Dermis microvascular lymphatic vessel endothelial cell (primary cell): ENCODE data around the gene HDAC7. TPM values are rescaled to one million over a fixed set of nuclear protein-coding genes. Genes with fewer than 3 reads are reported as not detected.

Experiments
- DNase-seq, 2 donors: peaks; one replicate each; pipeline versions ENCODE4 v3.0.0 to v3.0.0-alpha.2; 2010; ENCODE audit warnings: low read depth in 2 of 2
- total RNA-seq: library from RNA; depleted of rRNA; stranded (reverse); fragments of >200 nt; gene quantifications from 2 replicates; pipeline ENCODE4 v1.2.1, GENCODE V29; 2014

HDAC7 gene
- total RNA-seq, 1 donor from 2014 or later = 28.8 TPM

- no peak for DNase-seq
Observed at GRCh38 chr12:47766502-47767215, 53.0 kb downstream of the HDAC7 start.

- DNase-seq = no peak
Observed at GRCh38 chr12:47763481-47764346, 56.0 kb downstream of the HDAC7 start.

- DNase-seq = no peak
Observed at GRCh38 chr12:47762850-47763465, 56.7 kb downstream of the HDAC7 start.

- peak; percentile 75 to 95 for DNase-seq
Observed at GRCh38 chr12:47758834-47759690, 60.6 kb downstream of the HDAC7 start, which contains the start of gene RAPGEF3. Gene RAPGEF3 (minus strand): TSS chr12:47758880. CDS start chr12:47758556, 324 bp downstream.

DNA sequence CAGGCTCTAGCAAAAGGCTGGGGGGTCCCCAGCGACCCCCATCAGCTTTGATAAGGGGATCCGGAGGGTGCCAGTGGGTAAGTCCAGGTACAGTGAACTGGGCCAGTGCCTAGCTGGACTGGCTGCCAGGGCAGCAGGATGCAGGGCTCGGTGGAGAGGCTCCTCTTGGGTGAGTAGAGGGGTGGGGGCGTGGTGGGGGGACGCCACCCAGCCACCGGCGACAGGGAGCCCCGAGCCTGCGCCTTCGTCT, 61.2 kb downstream of the HDAC7 start:
- no peak for DNase-seq

GRCh38 chr12:47757840-47758583, 61.7 kb downstream of the HDAC7 start:
- DNase-seq = peak in 1 of 2 donors; percentile 59

GRCh38 chr12:47757364-47757839, 62.3 kb downstream of the HDAC7 start:
- DNase-seq = peak in 1 of 2 donors; percentile 41

DNA sequence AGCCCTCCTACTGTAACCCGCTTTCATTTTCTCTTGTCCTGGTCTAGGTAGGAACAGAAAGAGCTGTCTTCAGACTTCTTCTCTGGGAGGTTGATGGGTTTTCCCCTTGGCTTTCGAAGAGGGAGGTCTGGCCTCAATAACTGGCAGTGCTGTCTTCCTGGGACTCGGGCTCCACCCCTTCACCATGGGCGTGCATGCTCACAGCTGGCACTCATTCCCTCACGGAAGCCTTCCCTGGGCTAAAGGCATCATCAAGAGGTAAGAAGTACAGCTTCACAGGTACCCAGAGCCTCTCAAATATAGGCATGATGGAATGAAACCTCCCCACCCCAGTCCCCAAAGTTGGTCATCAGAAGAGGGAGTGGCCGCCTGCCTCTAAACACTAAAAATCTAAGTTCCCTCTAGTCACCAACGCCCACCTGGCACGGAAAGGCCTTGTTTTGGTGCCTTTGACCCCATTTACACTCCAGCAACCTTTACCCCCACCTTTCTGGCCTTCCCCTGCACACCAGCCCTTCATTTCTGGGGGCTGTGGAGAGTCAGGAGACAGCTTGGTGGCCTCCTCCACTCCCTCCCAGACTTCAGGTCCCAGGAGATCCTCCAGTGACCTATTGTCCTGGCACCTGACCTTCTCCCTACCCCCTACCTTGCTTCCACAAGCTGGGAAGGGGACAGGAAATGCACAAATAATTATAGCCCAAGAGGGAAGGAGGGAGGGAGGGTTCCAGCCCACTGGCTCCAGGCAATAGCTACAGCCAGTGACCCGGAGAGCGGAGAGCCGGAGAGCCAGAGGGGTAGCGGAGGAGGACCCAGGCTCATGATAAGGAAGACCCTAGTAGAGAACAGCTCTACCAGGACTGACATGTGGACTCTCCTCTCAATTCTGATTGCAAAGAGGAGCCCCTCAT, 63.8 kb downstream of the HDAC7 start:
- no peak for DNase-seq

DNA sequence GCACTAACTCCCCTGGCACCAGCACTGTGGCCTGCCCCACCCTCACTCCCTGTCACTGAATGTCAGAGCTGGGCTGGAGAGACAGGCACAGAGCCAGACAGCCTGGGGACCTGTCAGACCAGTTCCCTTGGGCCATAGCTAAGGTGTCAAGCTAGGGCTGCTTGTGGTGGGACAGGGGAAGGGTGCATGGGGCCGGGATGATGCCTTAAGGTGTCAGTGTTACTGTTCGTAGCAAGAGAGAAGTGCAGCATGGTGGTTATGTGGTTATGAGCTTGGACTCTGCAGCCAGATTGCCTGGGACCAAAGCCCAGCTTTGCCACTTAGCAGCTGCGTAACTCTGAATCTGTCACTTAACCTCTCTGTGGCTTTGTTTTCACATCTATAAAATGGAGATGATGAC, 64.8 kb downstream of the HDAC7 start:
- DNase-seq = no peak

- no peak for DNase-seq
Observed at GRCh38 chr12:47754126-47754525, 65.6 kb downstream of the HDAC7 start.

DNA sequence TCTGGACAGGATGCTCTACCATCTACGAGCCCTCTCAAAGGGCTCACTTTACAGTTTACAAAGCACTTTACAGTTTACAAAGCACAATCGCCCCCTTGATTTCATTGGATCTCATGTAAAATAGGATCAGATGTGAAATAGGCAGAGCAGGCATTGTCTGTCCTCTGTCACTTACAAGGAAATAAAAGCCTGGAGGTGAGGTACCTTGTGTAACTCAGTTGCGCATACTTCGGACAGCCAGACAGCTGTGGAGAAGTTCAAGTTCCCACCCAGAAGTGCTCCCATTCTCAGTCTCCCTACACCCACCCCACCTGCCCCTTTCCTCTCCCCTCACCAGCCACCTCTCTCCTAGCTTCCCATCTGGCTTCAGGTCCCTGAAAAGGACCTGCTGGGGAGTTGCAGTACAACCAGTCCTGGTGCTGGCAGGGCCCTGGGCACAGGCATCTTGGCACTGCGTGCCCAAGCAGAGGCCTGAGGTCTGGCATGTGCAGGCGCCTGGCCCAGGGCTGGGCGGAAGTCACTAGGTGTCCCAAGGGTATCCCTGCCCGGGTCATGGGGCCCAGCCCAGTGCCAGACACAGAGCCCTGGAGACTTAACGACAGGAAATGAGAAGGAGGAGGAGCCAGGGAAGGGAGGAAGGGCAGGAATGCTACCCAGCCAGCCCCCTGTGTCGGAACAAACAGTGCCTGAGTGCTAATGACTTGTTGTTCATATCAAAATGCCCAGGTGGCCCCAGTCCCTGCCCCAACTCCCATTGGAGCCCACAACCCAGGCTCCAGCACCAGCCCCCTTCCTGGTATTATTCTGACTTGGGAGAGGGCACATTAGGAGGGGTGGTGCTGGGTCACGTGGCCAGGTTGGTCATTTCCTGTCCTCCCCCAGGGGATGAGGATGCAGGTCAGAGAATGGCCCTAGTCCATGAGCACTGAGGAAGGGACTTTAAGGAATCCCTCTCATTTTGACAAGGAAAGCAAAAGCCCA, 66.4 kb downstream of the HDAC7 start:
- peak; percentile 64 to 71 for DNase-seq

DNA sequence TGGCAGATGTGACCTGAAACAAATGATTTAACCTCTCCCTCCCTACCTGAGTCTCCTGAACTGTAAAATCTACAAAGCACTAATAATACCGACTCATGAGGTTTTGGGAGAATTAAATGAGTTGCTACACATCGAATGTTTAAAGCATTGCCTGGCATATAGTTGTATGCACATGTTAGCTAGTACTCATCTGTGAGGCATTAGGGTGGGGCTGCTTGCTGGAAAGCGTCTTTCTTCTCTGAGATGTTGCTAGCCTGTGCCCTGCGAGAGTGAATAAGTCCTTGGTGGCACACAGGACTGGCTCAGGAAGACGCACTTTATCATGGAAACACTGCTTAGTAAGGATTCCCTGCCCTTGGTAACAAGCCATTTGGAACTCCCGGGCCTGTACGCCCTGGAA, 67.2 kb downstream of the HDAC7 start:
- no peak for DNase-seq

- DNase-seq = no peak
Observed at GRCh38 chr12:47752121-47752520, 67.6 kb downstream of the HDAC7 start.

DNA sequence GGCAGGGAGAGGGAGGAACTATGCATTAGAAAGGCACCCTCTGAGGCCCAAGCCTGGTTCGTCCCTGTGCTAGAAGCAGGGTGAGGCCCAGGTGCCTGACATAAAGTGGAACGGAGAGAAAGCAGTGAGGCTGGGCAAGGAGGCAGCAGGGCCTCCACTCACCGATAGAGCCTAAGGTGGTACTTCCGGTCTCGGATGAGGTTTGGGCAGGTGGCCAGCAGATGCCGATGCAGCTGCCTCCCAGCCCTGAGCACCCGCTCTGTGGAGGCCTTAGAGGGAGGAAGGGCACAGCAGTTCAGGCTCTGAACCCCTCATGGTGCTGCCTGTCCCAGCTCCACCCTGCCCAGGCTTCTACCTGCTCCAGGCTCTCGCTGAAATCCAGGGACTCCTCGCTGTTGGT, 68.1 kb downstream of the HDAC7 start:
- DNase-seq = no peak

DNA sequence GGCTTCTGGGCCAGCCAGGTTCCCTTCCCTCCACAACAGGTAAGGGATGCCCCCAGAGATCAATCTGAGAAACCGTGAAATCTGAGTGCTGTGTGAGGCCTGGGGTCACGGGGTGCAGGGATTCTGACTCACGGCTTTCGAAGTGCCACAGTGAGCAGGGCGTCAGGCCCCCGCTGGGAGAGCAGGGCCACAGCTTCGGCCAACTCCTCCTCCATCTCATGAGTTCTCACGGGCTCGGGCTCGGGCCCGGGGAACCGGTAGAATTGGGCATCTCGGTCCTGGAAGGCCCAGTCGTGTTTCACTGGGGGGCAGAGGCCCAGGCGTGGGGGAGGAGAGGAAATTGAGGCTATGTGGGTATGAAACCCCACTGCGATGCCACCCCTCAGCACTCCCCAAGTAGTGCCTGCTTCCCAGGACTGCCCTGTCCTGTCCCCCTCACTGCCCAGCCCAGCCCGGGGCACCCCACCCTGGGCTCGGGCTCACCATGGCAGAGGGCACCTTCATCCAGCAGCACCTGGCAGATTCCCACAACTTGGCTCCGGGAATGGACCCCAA, 68.7 kb downstream of the HDAC7 start:
- DNase-seq = no peak

- DNase-seq = no peak
Observed at GRCh38 chr12:47750229-47750798, 69.4 kb downstream of the HDAC7 start.

- no peak for DNase-seq
Observed at GRCh38 chr12:47748899-47749298, 70.8 kb downstream of the HDAC7 start.

DNA sequence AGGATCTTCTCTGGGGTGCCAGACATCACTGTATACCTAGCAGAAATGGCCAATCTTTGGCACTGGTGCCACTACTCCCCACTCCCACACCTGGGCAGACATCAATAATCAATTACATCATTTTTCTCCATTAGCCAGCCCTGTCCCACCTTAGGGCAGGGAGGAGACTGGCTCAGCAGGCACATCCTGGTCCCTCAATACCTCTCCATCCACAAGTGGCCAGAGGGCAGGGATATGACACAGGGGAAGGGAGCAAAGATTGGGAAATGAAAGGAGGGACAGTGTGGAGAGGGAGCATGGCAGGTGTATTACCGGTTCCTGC, 71.2 kb downstream of the HDAC7 start:
- DNase-seq = no peak
